GM19099 (cell line): Measurements from ENCODE around the gene RNF213.

Source experiments
- POLR2A ChIP-seq: IDR thresholded peaks from 3 replicates; pipeline ENCODE4 v1.6.1; 2011; ENCODE audit warnings: low read depth; ENCODE audit not compliant: insufficient read length; ENCODE audit errors: extremely low read depth

The RNF213 gene

GRCh38 chr17:80426671-80427326 lies 166.1 kb downstream of the RNF213 start:
- TF ChIP-seq POLR2A = no peak

DNA sequence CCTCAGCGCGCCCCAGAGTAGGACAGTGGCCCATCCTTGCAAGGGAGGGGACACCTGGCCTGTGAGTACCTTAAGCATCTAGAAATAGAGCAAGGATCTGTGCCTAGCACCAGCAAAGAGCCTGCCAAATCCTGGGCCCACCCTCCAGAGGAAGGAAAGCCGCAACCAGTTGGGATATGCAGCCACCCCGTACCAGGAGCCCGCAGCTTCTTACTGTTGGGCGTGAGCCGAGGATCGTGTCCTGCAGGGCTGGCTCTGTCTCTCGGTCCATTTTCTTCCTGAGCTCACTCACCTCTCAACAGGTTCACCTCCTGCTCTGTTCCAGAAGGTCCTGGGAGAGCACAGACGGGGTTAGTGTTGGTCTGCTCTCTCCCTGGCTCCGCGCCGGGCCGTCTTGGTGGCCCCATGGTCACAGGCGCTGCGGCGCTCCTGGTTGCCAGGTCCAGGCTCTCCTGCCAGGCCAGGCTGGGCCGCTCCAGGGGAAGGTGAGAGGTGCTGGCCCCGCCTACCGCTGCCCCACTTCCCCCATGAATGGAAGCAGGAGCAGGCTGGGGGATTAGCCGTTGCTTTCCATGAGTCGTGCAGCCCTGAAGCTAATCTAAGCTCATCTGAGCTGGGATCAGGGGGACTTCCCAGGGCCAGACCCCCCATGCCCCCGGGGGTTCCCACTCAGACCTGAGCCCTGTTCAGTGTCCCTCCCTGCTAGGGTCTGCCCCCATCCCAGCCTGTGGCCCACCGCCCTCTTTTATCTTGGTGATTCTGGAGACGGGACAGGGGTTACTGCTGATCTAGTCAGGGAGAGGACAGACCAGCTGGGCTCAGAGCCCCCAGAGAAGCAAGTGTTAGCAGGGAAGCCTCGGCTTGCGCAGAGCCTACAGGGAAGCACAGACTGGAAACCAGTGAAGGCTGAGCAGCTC lies 167.0 kb downstream of the RNF213 start:
- no peak for TF ChIP-seq POLR2A

- TF ChIP-seq POLR2A = no peak
These were observed 167.7 kb downstream of the RNF213 start for GRCh38 chr17:80428363-80428762.

DNA sequence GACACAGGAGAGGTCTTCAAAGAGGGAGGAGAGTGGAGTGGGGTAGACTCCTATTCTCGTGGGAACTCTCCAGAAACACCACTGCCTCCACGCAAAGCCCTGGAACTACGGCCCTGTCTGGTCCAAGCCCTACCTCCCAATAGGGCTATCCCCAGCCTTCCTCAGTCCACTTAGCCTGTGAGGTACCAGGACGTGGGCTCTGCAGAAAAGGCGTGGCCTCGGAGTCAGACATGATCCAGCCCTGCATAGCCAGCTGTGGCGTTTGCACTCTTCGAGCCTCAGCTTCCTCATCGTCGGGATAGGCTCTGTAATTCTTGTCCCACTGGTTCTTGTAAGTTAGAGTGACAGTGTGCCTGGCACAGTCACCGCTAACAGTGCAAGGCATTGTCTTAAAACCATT lies 168.1 kb downstream of the RNF213 start:
- no peak for TF ChIP-seq POLR2A

GRCh38 chr17:80429356-80430275 lies 169.0 kb downstream of the RNF213 start:
- no peak for TF ChIP-seq POLR2A

DNA sequence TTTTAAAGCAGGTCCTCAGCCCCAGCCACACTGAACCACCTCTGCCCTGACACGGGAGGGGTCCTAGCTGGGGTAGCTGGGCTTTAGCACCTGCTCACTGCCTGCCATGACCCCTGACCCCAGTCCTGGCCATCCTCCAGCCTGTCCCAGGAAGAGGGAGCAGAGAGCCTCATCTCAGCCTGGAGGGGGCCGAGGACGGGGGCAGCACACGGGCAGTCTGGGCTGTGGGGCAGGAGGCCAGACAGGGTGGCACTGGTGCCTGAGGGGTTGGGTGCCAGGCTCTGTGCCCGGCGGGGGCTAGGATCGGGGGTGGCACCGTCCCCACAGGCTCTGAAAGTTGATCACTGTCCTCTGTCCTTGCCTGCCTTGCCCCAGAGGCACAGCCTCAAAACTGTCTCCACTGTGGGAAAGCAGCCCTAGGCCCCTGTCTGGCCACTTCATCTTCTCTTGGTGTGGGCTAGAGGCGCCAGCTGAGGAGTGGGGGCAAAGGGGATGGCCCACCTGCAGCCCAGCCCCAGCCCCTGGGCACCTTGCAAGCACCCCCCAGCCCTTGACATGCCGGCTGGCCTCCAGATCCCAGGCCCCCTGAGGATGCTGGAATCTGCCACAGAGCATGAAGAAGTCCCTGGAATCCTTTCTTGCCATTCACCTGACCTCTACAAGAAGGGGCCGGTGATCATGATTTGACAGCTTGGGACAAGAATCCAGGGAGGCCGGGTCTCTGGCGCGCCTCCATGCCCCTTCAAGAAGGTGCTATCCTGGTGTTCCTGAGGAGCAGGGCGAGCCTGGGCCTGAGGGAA lies 170.0 kb downstream of the RNF213 start:
- TF ChIP-seq POLR2A = no peak

DNA sequence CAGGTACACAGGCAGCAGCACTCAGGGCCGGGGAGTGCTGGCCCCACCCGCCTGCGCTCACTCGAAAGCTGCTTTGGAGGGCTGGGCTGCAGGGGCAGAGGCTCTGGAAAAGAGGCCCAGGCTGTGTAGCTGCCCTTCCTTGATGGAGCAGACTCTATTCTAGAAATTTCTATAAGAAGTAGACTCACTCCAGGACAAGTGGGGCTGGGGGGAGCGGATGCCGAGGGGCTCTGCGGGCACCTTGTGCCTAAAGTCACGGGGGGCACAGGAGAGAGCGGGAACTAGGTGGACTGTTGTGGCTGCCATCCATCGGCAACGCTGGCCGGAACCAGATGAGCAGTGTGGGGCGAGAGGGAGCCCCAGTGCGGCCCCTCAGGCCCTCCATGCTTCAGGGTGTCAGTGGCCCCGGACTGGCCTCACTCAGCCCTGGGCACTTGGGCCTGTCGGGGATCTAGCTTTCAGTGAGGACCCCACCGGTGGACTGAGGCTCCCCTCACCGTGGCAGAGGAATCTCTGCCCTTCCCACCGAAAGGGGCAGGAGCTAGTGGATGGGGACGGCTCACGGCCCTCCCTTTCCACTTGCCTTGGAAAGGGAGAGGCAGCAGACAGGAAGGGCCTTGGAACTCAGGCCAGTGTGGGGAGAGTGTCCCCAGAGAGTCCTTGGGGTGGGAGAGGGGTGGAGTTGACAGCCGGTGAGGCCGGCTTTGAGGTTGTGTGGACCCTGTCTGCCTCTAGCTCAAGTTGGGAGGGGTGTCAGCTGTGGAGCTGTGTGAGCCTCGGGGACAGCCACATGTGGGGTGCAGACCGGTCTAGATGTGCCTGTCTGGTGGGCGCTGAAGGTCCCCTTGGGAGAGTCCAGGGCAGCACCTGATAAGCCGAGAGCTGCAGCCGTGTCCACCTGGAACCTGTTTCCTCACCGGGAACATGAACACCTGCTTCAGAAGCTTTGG lies 170.9 kb downstream of the RNF213 start:
- no peak for TF ChIP-seq POLR2A

- TF ChIP-seq POLR2A = no peak
These were observed 171.8 kb downstream of the RNF213 start for GRCh38 chr17:80432350-80432955.

GRCh38 chr17:80432961-80433550 lies 172.4 kb downstream of the RNF213 start:
- no peak for TF ChIP-seq POLR2A

GRCh38 chr17:80433916-80434666 lies 173.4 kb downstream of the RNF213 start:
- TF ChIP-seq POLR2A = no peak

GRCh38 chr17:80437532-80437931 lies 176.9 kb downstream of the RNF213 start:
- TF ChIP-seq POLR2A = no peak

DNA sequence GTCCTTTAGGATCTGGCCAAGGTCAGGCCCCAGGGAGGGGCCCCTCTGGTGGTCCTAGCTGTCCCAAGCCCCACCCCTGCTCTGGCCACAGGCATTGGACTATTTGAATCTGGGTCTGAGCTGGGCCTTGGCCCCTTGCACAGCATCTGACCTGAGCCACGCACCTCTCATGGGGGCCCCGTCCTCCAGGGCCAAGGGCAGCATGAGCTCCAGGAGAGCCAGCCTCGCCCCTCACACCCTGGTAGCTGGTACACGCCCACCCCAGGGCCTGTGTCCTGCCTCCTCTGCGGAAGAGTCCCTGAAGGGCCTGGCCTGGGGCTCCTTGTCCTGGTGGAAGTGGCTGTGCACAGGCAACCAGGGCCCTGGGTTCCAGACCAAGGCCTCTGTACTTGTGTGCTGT lies 178.2 kb downstream of the RNF213 start:
- no peak for TF ChIP-seq POLR2A
